GM23338 (cell line): ENCODE measurements around the gene TESK2. TPM values are rescaled to one million over a fixed set of nuclear protein-coding genes. Genes with fewer than 3 reads are reported as not detected.
"Not testable (repeated sequence)": the region's sequence is repeated elsewhere in the genome, so short reads cannot be mapped to it uniquely, and the experiment has no call there.

ENCODE experiments used
- ATAC-seq: fragments of 200-7000 bp; cut with Tn5 transposase; 3 replicates; pipeline ENCODE4 v1.9.1; 2020
- DNase-seq: peaks from one replicate; pipeline ENCODE4 v3.0.0-alpha.2; 2015; ENCODE audit warnings: low spot score
- H2AFZ ChIP-seq: fragments of 200-600 bp; sonication (generic); 2 replicates; pipeline ENCODE4 v1.8.0; 2016; ENCODE audit warnings: antibody characterized with exemption, mild to moderate bottlenecking, moderate library complexity
- H3F3A ChIP-seq: fragments of 200-600 bp; sonication (generic); replicated peaks from 2 replicates; pipeline ENCODE4 v1.8.0; 2017; ENCODE audit warnings: antibody characterized with exemption, mixed run types, low read depth
- H3K27ac ChIP-seq: fragments of 200-600 bp; sonication (generic); 2 replicates; pipeline ENCODE4 v1.6.1; 2016; ENCODE audit warnings: low read depth
- H3K27me3 ChIP-seq: fragments of 200-600 bp; sonication (generic); 2 replicates; pipeline ENCODE4 v1.8.0; 2016; ENCODE audit warnings: mild to moderate bottlenecking, mixed run types, moderate library complexity; ENCODE audit not compliant: insufficient read depth
- H3K36me3 ChIP-seq: fragments of 200-600 bp; sonication (generic); 2 replicates; pipeline ENCODE4 v1.8.0; 2016; ENCODE audit warnings: mild to moderate bottlenecking; ENCODE audit not compliant: insufficient read depth
- H3K4me1 ChIP-seq: fragments of 200-600 bp; sonication (generic); 2 replicates; pipeline ENCODE4 v1.8.0; 2016; ENCODE audit warnings: mild to moderate bottlenecking, moderate library complexity; ENCODE audit not compliant: insufficient read depth
- H3K4me2 ChIP-seq: fragments of 200-600 bp; sonication (generic); 2 replicates; pipeline ENCODE4 v1.7.1; 2017; ENCODE audit warnings: mixed run types
- H3K4me3 ChIP-seq: fragments of 200-600 bp; sonication (generic); 2 replicates; pipeline ENCODE4 v1.6.1; 2016; ENCODE audit warnings: mixed run types
- H3K79me2 ChIP-seq: fragments of 200-600 bp; sonication (generic); replicated peaks from 2 replicates; pipeline ENCODE4 v1.8.0; 2017; ENCODE audit warnings: mild to moderate bottlenecking; ENCODE audit not compliant: insufficient read depth
- H3K9me2 ChIP-seq: fragments of 200-600 bp; sonication (generic); 2 replicates; pipeline ENCODE4 v1.8.0; 2017; ENCODE audit not compliant: insufficient read depth
- H4K20me1 ChIP-seq: fragments of 200-600 bp; sonication (generic); replicated peaks from 2 replicates; pipeline ENCODE4 v1.8.0; 2017; ENCODE audit warnings: mild to moderate bottlenecking; ENCODE audit not compliant: insufficient read depth
- H3K27ac Mint-ChIP-seq: 2 replicates; pipeline ENCODE4 v1.8.0; 2020; ENCODE audit warnings: inconsistent platforms, mild to moderate bottlenecking, moderate library complexity, mixed read lengths
- H3K27me3 Mint-ChIP-seq: 3 replicates; pipeline ENCODE4 v1.8.0; 2022; ENCODE audit warnings: low read depth, mild to moderate bottlenecking, moderate library complexity, mixed read lengths, inconsistent platforms; ENCODE audit not compliant: insufficient read depth, poor library complexity
- H3K36me3 Mint-ChIP-seq: 3 replicates; pipeline ENCODE4 v1.8.0; 2021; ENCODE audit warnings: low read depth, mild to moderate bottlenecking, inconsistent platforms, moderate library complexity, mixed read lengths
- H3K4me1 Mint-ChIP-seq: 3 replicates; pipeline ENCODE4 v1.8.0; 2020; ENCODE audit warnings: mild to moderate bottlenecking, inconsistent platforms, mixed read lengths
- H3K4me3 Mint-ChIP-seq: 3 replicates; pipeline ENCODE4 v1.8.0; 2021; ENCODE audit warnings: moderate library complexity, mild to moderate bottlenecking, inconsistent platforms, mixed read lengths
- H3K9me3 Mint-ChIP-seq: 3 replicates; pipeline ENCODE4 v1.8.0; 2020; ENCODE audit warnings: moderate library complexity, mild to moderate bottlenecking, inconsistent platforms, mixed read lengths
- CREB1 ChIP-seq: fragments of 250-450 bp; sonication (Bioruptor Pico); IDR thresholded peaks from 2 replicates; pipeline ENCODE4 v1.5.0; 2020; ENCODE audit warnings: low read depth, mild to moderate bottlenecking, moderate library complexity
- POLR2AphosphoS5 ChIP-seq: IDR thresholded peaks from 2 replicates; pipeline ENCODE4 v1.6.1; 2016; ENCODE audit warnings: antibody characterized with exemption, low read depth
- ZNF331 ChIP-seq: fragments of 250-450 bp; sonication (Bioruptor Pico); IDR thresholded peaks from 2 replicates; pipeline ENCODE4 v1.5.0; 2020; ENCODE audit warnings: low read depth, mild to moderate bottlenecking, moderate library complexity
- polyA plus RNA-seq: library from polyadenylated mRNA; unstranded; fragments of >200 nt; fragmentation: Nextera tagmentation; extraction: Ambion mirVana; gene quantifications from 2 replicates; pipeline ENCODE4 v1.2.1, GENCODE V29; 2016
- total RNA-seq: library from RNA; depleted of rRNA; stranded (reverse); fragments of >200 nt; shearing (Covaris generic); gene quantifications from 2 replicates; pipeline ENCODE4 v1.2.3, GENCODE V29; 2014
- TF ChIP-seq, protein P1 (sequence below): IDR thresholded peaks from 2 replicates; pipeline ENCODE4 v1.6.1; 2016; ENCODE audit warnings: antibody characterized with exemption

Gene TESK2
- total and polyA plus RNA-seq, 2 experiments from 2014 or later = 5.2 to 14.0 TPM

DNA sequence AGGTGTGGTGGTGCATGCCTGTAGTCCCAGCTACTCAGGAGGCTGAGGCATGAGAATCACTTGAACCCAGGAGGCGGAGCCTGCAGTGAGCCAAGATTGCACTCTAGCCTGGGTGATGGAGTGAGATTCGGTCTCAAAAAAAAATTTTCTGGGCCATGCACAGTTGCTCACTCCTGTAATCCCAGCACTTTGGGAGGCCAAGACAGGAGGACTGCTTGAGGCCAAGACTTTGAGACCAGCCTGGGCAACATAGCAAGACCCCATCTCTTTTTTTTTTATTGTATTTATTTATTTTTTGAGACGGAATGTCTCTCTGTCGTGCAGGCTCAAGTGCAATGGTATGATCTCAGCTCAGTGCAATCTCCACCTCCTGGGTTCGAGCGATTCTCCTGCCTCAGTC is 16.8 kb downstream of the TESK2 start:
- not testable (repeated sequence) for H3K4me1 ChIP-seq, H3K36me3 ChIP-seq, H3K79me2 ChIP-seq, H3K27ac Mint-ChIP-seq, H4K20me1 ChIP-seq, H3F3A ChIP-seq, H2AFZ ChIP-seq, ATAC-seq, H3K4me2 ChIP-seq, H3K9me3 Mint-ChIP-seq, H3K4me3 Mint-ChIP-seq, H3K27me3 Mint-ChIP-seq, H3K27ac ChIP-seq, H3K9me2 ChIP-seq, H3K36me3 Mint-ChIP-seq, H3K4me1 Mint-ChIP-seq, H3K27me3 ChIP-seq, DNase-seq, H3K4me3 ChIP-seq

DNA sequence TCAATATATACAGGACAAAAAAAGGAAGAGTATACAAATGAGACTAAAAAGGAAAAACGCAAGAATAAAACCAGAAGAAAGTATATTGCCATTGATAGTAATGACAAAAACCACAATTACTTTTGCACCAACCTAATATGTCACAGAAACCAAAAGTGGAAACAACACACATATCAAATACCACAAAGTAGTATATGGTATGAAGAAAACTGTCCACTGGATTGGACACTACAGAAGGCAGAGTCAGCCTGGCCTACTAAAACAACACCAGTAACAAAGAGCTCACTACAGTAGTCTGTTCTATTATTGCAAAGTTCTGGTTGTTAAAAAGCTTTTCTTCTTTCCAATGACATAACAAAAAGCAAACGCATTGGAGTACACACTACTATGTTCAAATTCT is 17.7 kb downstream of the TESK2 start:
- H3K4me2 ChIP-seq = no peak overlapping the region
- H3K27ac ChIP-seq = no peak overlapping the region
- H3K4me1 ChIP-seq = no peaks in the 10 kb centered on the region
- Mint-ChIP-seq H3K4me3 (no peak overlapping the region), H3K4me1 (no peaks in the 10 kb centered on the region; the same call in 2 of the 3 replicates), H3K9me3 (no peaks in the 10 kb centered on the region), H3K27ac (no peak overlapping the region), H3K27me3 (no peaks in the 10 kb centered on the region), H3K36me3 (no peaks in the 10 kb centered on the region)
- H3K79me2 ChIP-seq = no peaks in the 10 kb centered on the region
- peaks cover 4% of the 10 kb centered on the region; the same call in 1 of the 2 replicates for H4K20me1 ChIP-seq
- no peaks in the 10 kb centered on the region for H3K9me2 ChIP-seq
- no peak overlapping the region for H2AFZ ChIP-seq
- H3F3A ChIP-seq = 0 out of 2 replicates have a peak, but pooled peaks cover 3% of the 10 kb centered on the region
- TF ChIP-seq, protein P1, sequence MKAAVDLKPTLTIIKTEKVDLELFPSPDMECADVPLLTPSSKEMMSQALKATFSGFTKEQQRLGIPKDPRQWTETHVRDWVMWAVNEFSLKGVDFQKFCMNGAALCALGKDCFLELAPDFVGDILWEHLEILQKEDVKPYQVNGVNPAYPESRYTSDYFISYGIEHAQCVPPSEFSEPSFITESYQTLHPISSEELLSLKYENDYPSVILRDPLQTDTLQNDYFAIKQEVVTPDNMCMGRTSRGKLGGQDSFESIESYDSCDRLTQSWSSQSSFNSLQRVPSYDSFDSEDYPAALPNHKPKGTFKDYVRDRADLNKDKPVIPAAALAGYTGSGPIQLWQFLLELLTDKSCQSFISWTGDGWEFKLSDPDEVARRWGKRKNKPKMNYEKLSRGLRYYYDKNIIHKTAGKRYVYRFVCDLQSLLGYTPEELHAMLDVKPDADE = no peak
- no peak overlapping the region for H3K4me3 ChIP-seq
- H3K27me3 ChIP-seq = no peaks in the 10 kb centered on the region
- H3K36me3 ChIP-seq = no peaks in the 10 kb centered on the region
- DNase-seq (no peak), ATAC-seq (no peak)

DNA sequence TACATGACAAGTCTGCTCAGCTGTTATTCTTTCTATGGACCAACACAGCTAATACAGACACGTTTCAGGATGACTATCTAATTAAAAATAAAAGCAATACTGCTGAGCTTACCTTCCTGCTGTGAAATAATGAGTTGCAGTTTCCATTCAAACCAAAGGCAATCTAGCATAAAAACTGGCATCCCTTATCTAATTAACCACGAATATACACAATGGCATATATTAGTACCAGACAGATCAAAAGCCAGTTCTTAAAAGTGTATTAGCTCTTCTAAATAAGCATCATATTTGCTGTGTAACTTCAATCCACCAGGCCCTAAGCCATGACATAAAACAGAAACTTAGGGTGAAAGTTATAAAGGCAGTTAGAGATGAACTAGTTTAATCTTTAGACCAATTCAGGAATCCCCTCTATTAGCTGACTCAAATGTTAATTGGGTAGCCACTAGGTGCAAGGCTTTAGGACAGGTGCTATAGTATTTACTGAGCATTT is 20.6 kb downstream of the TESK2 start:
- TF ChIP-seq ZNF331 (CRISPR knock-in tag) = no peak
- TF ChIP-seq CREB1 (CRISPR knock-in tag) = no peak
- TF ChIP-seq POLR2AphosphoS5 = no peak
- no peak overlapping the region for H3K4me3 Mint-ChIP-seq
- no peaks in the 10 kb centered on the region for H3K27me3 ChIP-seq
- no peaks in the 10 kb centered on the region for H3K36me3 Mint-ChIP-seq
- H3K9me2 ChIP-seq = no peaks in the 10 kb centered on the region
- H3K27me3 Mint-ChIP-seq = no peaks in the 10 kb centered on the region
- no peaks in the 10 kb centered on the region for H3K9me3 Mint-ChIP-seq
- no peak overlapping the region for H3K27ac ChIP-seq
- no peak overlapping the region for H3K4me2 ChIP-seq
- no peaks in the 10 kb centered on the region; the same call in 2 of the 3 replicates for H3K4me1 Mint-ChIP-seq
- no peak overlapping the region for H3K4me3 ChIP-seq
- no peak for ATAC-seq
- no peaks in the 10 kb centered on the region for H3K36me3 ChIP-seq
- no peaks in the 10 kb centered on the region for H3K79me2 ChIP-seq
- H2AFZ ChIP-seq = no peak overlapping the region
- no peak overlapping the region for H3K27ac Mint-ChIP-seq
- H3K4me1 ChIP-seq = no peaks in the 10 kb centered on the region
- H3F3A ChIP-seq = no peaks in the 10 kb centered on the region
- H4K20me1 ChIP-seq = no peaks in the 10 kb centered on the region; the same call in none of the 2 replicates
- DNase-seq = no peak

DNA sequence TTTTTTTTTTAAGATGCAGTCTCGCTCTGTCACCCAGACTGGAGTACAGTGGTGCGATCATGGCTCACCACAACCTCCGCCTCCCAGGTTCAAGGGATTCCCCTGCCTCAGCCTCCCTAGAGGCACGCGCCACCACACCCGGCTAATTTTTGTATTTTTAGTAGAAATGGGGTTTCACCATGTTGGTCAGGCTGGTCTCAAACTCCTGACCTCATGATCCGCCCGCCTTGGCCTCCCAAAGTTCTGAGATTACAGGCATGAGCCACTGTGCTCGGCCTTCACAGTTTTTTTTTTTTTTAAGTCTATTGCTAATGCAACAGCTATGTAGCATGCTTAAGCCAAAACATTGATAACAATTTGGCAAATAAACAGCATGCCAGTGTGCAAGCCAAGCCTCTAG is 23.6 kb downstream of the TESK2 start:
- not testable (repeated sequence) for H3K36me3 ChIP-seq, ATAC-seq, H3K79me2 ChIP-seq

More for the DNA sequence above, 23.6 kb downstream of the TESK2 start:
- H3K4me1 ChIP-seq, H3K9me2 ChIP-seq, H3K4me2 ChIP-seq, H2AFZ ChIP-seq, H3K4me1 Mint-ChIP-seq, H3K4me3 ChIP-seq, H3K27ac Mint-ChIP-seq, H3K27me3 Mint-ChIP-seq, H3K27me3 ChIP-seq, H3K4me3 Mint-ChIP-seq, H4K20me1 ChIP-seq, DNase-seq, H3K9me3 Mint-ChIP-seq, H3F3A ChIP-seq, H3K36me3 Mint-ChIP-seq, H3K27ac ChIP-seq: not testable (repeated sequence)
